GM10266 (cell line): Measurements from ENCODE around the gene PARP16.

ENCODE experiments used
- DNase-seq: peaks from one replicate; pipeline ENCODE4 v3.0.0; 2012; ENCODE audit errors: extremely low spot score
- CTCF ChIP-seq: IDR thresholded peaks from 2 replicates; pipeline ENCODE4 v1.5.1; 2012; ENCODE audit warnings: mild to moderate bottlenecking, low read depth; ENCODE audit not compliant: control insufficient read depth, insufficient read depth; ENCODE audit errors: missing control alignments

The PARP16 gene

GRCh38 chr15:65303687-65304380, 17.2 kb upstream of the PARP16 start:
- DNase-seq: no peak
- TF ChIP-seq CTCF: no peak

DNA sequence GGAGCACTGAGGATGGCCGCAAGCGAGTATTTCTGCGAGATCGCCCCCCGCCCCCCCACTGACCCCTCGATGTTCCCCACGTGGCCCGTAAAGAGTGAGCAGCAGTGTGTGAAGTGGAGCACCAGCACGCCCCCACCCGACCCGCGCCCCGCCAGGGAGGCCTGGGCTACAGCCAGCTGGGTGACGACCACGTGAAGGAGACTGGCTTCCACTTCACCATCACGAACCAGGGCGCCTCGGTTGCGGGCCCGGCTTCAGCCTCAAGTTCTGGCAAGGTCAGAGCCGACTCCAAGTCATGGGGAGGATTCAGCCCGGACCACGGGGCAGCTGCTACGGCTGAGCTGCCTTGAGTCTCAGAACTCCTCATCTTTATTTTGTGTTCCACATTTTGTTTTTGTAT, 15.4 kb upstream of the PARP16 start:
- TF ChIP-seq CTCF: no peak
- DNase-seq: no peak

- no peak for DNase-seq
- no peak for TF ChIP-seq CTCF
Measured at GRCh38 chr15:65300924-65301441, 14.3 kb upstream of the PARP16 start.

DNA sequence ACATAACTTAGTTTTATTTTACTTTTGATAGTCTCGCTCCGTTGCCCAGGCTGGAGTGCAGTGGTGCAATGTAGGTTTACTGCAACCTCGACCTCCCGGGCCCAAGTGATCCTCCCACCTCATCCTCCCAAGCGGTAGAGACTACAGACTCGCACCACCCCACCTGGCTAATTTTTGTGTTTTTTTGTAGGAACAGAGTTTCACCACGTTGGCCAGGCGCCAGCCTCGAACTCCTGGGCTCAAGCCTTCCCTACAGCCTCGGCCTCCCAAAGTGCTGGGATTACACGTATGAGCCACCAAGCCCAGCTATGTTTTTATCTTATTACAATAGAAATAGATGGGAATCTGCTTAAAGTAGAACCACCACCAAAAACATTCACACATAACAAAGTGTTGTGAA, 12.0 kb upstream of the PARP16 start:
- DNase-seq: no peak
- TF ChIP-seq CTCF: no peak

GRCh38 chr15:65292938-65293518, 6.3 kb upstream of the PARP16 start:
- DNase-seq: no peak
- TF ChIP-seq CTCF: no peak

- no peak for TF ChIP-seq CTCF
Measured at GRCh38 chr15:65290228-65290627, 3.5 kb upstream of the PARP16 start.

GRCh38 chr15:65289261-65289854, 2.7 kb upstream of the PARP16 start:
- no peak for DNase-seq

More at GRCh38 chr15:65290228-65290627, 3.5 kb upstream of the PARP16 start:
- DNase-seq: no peak

More at GRCh38 chr15:65289261-65289854, 2.7 kb upstream of the PARP16 start:
- TF ChIP-seq CTCF: no peak
